G401 (cell line): ENCODE data around the gene MLPH. TPM values are rescaled to one million over a fixed set of nuclear protein-coding genes. Genes with fewer than 3 reads are reported as not detected.

Experiments
- DNase-seq: peaks from one replicate; pipeline ENCODE4 v3.0.0-alpha.2; 2015; ENCODE audit warnings: low spot score
- in situ Hi-C: cut with HindIII; loops from 2 replicates; pipeline ENCODE4 v1.10.0; 2016; ENCODE audit warnings: low sequenced_read_pairs, mixed read lengths
- total RNA-seq: library from RNA; depleted of rRNA; stranded (reverse); fragments of >200 nt; shearing (Covaris generic); gene quantifications from 2 replicates; pipeline ENCODE4 v1.2.3, GENCODE V29; 2014

MLPH gene
- total RNA-seq, 1 experiment from 2014 or later, result 1.6 TPM

DNA sequence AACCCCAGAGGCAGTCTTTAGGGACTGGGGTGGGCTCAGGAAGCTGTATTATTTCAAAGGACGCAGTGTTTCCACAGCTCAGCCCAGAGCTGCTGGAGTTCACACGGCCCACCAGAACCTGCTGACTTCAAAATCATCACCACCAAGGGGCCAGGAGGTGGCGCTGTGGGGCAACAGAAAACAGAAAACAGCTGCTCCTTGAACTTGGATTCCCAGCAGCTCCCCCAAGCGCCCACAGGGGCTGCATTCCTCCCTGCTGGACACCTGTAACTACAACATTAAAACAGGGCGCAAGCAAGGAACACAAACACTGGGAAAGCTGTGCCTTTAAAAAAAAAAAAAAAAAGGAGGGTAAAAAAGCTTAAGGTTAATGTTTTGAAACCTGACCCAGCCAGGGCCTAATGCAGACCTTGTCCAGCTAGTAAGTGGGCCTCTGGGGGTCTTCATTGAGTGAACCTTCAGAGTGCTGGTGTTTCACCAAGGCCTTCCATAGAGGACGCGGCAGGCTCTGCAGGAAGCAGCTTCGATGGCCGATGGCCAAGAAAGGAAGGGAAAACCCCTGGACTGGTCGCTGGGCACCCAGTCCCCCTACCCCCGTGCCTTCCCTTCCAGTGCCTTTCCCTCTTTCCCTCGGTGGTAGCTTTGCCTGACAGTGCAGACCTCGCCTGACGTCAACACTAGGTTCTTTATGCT lies 25.9 kb downstream of the MLPH start:
- DNase-seq, result peak; percentile 74
- in situ Hi-C loops, result no loop called here

DNA sequence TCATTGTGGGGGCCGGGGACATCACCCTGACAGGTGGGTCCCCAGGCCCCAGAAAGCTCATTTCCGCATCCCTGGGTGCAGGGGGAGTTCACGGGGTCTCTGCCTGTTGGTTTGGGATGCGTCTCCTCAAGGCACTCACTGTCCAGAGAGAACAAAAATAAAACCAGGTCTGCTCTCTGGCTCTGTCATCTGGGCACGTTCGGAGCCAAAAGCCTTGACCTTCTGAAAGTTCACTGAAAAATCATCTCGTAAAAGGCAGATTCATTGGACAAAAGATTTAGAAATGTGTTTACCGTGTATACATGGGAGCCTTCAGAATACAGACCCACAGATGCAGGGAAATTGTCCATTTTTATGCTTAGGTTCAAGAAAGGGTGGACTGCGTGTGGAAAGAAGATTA lies 26.6 kb downstream of the MLPH start:
- no peak for DNase-seq
- in situ Hi-C loops, result no loop called here

DNA sequence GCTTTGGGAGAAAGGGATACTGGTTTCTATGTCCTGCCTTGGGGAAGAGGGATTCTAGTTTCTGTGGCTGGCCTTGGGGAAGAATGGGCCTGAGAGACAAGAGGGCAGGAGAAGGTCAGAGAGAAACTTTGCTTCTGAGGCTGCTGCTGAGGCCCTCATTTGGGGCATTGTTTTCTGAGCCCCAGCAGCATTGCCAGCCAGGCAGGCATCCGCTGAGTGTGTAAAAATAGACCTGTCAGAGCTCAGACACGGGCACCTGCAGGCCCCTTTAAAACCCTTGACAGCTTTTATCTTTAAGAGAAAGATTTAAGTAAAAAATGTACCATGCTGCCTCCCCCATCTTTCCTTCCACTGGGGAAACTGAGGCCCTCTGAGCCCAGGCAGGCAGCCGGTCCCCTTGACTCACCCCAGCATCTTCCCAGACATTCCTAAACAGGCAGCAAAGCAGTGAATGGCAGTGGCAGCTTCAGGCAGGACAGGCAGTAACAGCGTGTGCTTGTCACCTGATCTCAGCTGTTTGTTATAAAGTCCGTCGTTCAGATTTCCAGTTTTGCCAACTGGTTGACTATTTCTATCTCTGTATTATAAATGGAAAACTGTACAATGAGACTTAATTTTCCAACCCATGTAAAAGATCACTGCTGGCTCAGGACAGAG lies 27.6 kb downstream of the MLPH start:
- in situ Hi-C loops, result no loop called here

DNA sequence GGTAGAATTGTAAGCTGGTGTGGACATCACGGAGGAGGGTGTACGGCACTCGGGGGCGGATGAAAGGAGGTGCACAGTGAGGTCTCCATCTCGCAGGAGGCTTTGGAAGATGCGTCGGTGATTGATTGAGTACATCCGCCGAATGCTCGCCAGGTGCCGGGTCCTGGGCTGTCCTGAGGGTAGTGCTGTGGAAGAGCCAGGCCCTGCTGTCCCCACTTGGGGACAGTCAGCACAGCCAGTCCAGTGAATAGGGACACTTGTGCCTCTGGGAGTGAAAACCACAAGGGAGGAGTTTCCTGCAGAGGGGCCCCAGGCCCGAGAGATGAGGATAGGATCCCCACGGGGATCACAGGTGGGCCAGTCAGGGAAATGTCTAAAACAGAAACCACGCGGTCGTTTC lies 28.1 kb downstream of the MLPH start:
- DNase-seq, result no peak
- in situ Hi-C loops, result no loop called here

More for the DNA sequence above, 27.6 kb downstream of the MLPH start:
- no peak for DNase-seq

DNA sequence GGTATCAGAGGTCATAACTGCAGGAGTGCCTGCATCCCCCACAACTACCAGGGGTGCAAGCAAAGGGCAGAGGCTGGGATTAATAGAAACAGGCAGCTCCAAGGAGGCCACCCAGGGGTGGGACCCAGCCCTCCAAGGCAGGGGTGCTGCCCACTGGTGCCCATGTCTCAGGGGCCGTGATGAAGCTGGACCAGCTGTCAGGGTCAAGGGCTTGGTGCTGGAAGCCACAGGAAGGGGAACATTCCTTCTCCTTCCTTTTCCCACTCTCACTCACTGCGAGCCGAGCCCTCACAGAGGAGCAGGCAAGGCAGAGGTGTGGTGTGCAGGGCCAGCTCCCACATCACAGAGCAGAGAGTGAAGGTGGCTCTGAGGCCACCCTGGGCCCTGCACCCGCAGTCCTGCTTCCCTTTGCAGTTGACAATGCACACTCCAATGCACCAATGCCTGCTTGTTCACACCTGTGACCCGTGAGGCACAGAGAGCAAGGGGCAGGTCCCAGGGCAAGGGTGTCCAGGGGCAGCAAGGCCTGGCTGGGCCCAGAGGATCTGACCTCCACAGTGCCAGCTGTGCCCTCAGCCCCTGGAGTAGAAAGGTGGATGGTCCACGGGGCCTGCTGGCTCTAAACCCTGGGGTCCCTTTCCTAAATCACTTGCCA lies 28.7 kb downstream of the MLPH start:
- in situ Hi-C loops, result no loop called here
- DNase-seq, result no peak

DNA sequence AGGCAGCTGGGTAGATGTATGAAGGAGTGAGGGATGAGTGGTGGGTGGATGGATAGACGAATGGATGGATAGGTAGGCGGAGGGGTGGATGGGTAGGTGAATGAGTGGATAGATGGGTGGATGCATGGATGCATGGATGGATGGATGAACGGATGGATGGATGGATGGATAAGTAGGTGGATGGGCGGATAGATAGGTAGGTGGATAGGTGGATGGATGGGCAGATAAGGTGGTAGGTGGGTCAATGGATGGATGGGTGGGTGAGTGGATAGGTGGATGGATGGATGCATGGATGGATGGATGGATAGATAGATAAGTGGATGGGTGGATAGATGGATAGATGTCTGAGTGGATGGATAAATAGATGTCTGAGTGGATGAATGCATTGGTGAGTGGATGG lies 30.1 kb downstream of the MLPH start:
- DNase-seq, result no peak
- in situ Hi-C loops, result no loop called here

DNA sequence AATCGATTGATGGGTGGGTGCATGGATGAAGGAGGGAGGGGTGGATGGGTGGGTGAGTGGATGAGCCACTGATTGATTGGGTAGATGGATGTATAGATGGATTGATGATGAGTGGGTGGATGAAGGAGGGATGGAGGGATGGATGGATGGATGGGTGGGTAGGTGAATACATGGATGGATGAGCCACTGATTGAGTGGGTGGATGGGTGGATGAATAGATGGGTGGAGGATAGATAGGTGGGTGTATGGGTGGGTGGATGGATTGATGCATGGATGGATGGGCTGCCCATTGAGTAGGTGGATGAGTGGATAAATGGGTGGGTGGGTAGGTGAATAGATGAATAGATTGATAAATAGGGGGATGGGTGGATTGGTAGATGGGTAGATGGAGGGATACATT lies 30.9 kb downstream of the MLPH start:
- in situ Hi-C loops, result no loop called here
- DNase-seq, result no peak

DNA sequence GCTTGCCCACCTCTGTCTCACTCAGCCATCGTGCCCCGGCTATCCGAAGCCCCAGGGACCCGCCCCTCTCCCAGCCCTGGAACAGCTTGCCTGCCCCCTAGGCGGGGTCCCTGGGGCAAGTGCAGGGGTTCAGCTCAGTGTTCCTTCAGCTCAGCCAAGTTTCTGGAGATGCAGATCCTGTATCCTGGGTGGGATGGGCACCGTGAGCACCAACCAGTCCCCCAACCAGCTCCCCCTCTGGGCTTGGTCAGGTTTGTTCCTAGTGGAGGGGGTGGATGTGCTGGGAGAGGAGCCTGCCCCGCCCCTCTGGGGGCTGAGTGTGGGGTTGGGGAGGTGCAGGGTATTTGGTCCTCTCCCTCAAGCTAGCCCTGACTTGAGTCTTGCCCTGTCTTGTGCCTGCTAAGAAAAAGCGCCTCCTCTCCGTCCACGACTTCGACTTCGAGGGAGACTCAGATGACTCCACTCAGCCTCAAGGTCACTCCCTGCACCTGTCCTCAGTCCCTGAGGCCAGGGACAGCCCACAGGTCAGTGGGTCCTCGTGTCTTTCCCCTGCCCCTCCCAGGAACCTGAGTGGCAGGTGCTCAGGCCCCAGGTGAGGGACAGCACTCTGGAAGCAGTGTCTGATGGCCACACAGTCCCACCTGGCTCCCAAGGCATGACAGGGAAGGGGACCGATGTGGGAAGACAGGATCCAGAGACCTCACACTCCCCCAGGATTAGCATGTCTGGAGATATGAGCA lies 32.6 kb downstream of the MLPH start:
- no peak for DNase-seq
- in situ Hi-C loops, result no loop called here

DNA sequence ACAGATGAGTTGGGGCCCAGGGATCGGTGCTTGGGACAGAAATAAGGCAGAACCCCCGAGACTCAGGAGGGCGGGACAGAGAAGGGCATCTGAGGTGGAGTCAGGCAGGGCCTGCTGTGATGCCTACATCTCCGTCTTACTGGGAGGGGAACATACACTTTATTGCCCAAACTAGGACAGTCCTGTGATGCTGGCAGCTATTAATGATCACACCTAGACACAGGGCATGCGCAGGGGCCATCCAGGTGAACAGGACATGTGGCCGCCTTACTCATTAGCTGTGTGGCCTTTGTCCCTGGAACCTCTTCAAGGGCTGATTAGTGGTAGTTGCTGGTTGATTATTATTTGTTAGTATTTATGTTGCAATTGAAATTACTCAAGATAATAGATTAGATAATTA lies 33.2 kb downstream of the MLPH start:
- no peak for DNase-seq
- in situ Hi-C loops, result no loop called here

DNA sequence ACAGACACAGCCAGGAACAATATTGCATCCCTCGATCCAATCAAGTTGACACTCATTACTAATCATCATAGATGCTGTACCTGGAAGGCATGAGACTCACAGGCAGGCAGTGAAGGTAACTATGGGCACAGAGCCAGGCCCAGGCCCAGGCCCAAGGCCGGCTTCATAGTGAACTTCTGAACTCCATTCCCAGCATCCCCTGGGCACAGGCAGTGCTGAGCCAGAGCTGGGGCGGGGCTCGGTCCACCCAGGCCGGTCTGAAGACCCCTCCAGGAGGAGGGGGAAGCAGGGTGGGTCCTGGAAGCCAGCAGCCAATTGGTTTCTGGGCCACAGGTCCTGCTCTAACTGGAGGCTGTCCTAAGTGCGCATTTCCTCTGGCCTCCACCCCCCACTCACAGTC lies 37.6 kb downstream of the MLPH start:
- no peak for DNase-seq
- in situ Hi-C loops, result no loop called here

DNA sequence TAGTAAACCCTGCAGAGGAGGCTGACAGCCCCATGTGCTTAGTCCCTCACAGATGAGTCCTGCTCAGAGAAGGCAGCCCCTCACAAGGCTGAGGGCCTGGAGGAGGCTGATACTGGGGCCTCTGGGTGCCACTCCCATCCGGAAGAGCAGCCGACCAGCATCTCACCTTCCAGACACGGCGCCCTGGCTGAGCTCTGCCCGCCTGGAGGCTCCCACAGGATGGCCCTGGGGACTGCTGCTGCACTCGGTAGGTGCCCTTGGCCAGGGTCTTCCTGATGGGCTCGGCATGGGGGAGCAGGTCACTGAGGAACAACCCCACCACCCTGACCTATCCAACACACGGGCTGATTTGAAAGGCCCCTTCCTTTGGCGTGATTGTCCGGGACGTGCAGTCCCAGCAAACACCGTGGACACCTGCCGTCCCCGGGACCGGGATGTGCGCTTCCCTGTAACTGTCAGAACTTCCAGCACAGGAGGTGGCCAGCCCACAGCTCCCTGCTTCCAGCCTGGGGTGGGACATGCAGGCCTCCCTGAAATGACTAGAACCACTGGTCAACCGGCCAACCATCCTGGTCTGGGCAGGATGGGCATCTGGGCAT lies 38.6 kb downstream of the MLPH start:
- in situ Hi-C loops, result no loop called here
- DNase-seq, result no peak

DNA sequence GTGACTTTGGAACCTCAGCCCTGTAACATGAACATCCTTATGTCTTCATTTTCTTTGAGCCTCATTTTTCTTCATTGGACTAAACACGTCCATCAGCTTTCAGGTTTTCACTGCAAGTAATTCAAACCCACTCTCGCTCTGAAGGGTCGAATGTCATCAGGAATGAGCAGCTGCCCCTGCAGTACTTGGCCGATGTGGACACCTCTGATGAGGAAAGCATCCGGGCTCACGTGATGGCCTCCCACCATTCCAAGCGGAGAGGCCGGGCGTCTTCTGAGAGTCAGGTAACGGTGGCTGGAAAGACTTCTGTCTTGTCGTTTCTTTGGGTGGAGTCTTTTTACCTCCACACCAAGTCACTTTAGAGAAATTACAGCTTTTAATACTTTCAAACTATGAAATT lies 40.2 kb downstream of the MLPH start:
- in situ Hi-C loops, result no loop called here
- no peak for DNase-seq

DNA sequence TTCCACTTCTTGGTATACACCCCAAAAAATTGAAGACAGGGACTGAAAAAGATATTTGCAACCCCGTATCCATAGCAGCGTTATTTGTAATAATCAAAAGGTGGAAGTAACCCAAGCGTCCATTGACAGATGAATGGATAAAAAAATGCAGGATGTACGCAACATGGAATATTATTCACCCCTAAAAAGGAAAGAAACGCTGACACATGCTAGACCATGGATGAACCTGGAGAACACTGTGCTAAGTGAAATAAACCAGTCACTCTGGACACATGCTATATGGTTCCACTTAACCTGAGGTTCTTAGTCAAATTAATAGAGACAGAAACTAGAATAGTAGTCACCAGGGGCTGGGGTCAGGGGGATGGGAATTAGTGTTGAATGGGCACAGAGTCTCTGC lies 40.7 kb downstream of the MLPH start:
- no peak for DNase-seq
- in situ Hi-C loops, result no loop called here

DNA sequence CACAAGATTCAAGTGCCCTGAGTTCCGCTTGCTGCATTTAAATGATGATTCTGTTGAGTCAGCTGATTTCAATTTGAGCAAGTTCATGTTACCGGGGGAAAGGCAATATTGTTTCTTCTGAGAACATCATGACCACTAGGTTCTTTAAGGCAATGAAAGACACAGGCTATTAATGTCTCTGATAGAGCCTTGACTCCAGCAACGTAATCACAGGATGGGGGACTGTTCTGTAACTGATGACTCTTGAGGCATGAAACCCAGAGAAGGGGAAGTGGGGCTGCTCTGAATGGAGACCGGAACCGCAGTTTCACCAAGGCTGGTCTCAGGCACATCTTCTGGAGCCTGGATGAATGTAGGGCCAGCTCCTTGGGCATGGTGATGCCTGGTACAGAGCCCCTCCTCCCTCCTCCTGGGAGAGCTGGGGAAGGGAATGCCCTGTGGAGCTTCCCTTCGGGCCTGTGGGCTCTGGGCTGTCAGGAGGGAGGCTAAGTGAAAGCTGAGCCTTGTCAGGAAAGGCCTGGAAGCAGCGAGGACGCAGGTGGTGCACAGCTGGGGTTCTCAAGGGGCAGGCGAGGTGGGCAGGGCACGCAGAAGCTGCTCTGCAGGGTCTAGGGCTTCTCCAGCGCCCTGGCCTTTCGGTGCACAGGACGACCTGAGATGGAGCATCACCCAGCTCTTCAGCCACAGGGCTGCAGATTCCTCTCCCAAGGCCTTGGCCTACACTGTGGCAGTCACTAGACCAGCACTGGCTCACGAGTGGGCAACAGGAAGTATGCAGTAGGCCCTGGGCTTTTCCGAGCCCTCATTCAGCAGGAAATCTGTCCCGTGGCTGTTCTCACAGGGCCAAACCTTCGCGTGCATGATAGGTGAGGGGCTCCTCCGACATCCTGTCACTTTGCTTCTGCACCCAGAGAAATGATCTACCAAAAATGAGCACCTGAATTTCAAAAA lies 42.7 kb downstream of the MLPH start:
- no peak for DNase-seq
- in situ Hi-C loops, result no loop called here

DNA sequence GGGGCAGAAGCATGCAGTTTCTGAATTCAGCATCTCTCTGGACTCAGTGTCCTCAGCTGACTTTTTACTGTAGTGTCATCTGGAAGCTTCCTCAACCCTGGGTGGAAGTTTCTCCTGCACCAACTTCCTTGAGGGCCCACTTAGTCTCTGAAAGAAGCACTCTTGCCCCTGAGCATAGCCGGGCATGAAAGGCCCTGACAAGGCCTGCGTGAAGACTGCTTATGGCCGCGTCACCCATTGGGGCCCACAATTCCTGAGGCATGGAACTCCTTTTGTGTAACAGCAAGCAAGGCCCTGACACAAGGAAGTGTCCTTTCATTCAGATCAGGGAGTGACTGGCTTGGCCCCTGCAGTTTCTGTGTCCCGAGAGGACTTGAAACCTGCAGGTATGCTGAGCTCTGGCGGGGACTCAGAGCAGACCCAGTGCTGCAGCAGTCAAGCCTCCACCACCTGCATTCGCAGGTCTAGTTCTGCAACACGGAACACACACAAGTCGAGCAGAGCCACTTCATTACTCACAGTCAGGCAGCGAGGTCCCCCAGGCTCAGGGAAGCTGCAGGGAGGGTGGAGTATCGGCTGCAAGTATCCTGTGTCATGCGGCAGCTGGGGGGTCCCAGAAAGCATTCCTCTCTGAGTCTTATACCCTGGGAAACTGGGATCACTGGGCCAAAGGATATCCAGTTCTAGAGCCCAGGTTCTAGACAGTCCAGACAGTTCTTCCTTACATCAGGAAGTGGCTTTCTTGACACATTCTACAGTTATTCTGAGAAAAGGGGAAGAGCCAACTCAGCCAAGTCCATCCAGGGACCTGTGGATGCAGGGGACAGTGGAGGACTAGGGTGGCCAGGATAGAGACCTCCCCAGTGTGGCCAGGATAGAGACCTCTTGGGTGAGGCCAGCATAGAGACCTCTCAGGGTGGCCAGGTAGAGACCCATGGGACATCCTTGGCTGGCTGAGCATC lies 43.7 kb downstream of the MLPH start:
- in situ Hi-C loops, result no loop called here
- no peak for DNase-seq

DNA sequence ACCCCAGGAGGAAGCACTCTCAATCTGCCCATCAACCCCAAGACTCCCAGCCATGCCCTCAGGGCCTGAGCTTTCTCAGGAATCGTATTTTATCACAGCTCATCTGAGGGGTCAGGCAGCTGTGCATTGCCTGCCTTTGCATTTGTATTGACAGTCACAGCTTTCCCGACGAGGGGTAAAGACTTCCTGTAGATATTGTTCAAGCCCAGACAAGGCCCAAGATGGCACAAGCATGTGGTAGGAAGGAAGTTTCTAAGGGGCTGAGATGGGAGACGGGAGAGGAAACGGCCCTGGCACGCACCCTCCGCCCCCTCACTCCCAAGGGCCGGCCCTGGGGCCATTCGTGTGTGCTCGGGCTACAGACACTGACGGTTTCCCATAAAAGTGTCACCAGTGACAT lies 45.1 kb downstream of the MLPH start:
- DNase-seq, result no peak
- in situ Hi-C loops, result no loop called here

DNA sequence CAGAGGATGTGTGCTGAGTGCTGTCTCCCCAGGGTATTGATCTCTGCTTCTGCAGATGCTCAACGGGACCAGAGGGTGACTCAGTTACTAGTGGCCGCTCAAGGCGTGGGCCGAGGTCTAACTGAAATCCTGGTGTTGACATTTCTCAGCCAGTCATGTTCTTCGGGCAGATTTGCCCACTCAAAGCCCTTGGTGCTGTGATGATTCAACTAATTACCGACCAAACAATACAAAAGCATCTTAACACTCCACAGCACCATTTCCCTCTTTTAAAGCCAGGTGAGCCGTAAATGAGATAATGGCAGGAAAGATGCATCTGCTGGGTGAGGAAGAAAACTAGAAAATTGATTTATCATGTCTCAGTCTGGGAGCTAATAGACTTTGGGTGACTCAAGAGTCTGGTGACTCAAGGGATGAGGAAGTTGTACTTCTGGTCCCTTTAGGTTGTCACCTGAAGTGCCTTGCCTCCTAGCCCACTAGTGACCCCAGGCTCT lies 46.7 kb downstream of the MLPH start:
- in situ Hi-C loops, result no loop called here
- DNase-seq, result no peak
